ENCODE results near the gene GPC5.

- no peak for TF ChIP-seq EZH2 (IDR thresholded peaks at IDR 0.05; ENCODE audit: insufficient read depth, poor library complexity, severe bottlenecking)
- TF ChIP-seq EZH2phosphoT487 (IDR thresholded peaks at IDR 0.05; ENCODE audit: insufficient read depth, low read depth), result no peak
Observed at GRCh38 chr13:91708558-91708957, 310.1 kb downstream of the GPC5 start.

All from GM23248 (cell line).